SK-N-SH treated with all-trans-retinoic acid at 6 μM for 48 hours (cell line): ENCODE results near the gene BEGAIN.

ENCODE experiments used
- ARNTL ChIP-seq: fragments of 450-650 bp; formaldehyde crosslinking; IDR thresholded peaks from 2 replicates; pipeline ENCODE4 v1.5.0; 2020; ENCODE audit warnings: low read depth, mild to moderate bottlenecking, moderate library complexity, borderline replicate concordance
- ESRRG ChIP-seq: fragments of 250-450 bp; sonication (Bioruptor Pico); IDR thresholded peaks from 2 replicates; pipeline ENCODE4 v1.6.1; 2021; ENCODE audit warnings: mild to moderate bottlenecking
- POU6F1 ChIP-seq: fragments of 250-450 bp; sonication (Bioruptor Pico); IDR thresholded peaks from 2 replicates; pipeline ENCODE4 v1.8.0; 2021; ENCODE audit warnings: low read depth, mild to moderate bottlenecking, moderate library complexity, borderline replicate concordance
- RARB ChIP-seq: fragments of 250-450 bp; sonication (Bioruptor Pico); IDR thresholded peaks from 2 replicates; pipeline ENCODE4 v1.8.0; 2021; ENCODE audit warnings: mild to moderate bottlenecking, moderate library complexity
- SNAI2 ChIP-seq: fragments of 250-450 bp; sonication (Bioruptor Pico); IDR thresholded peaks from 2 replicates; pipeline ENCODE4 v1.5.0; 2020; ENCODE audit warnings: mild to moderate bottlenecking, moderate library complexity
- ZNF8 ChIP-seq: fragments of 450-650 bp; formaldehyde crosslinking; IDR thresholded peaks from 2 replicates; pipeline ENCODE4 v1.5.0; 2020; ENCODE audit warnings: mild to moderate bottlenecking, moderate library complexity
- TF ChIP-seq, protein P1 (sequence below): fragments of 250-450 bp; sonication (Bioruptor Pico); IDR thresholded peaks from 2 replicates; pipeline ENCODE4 v1.8.0; 2020; ENCODE audit warnings: mild to moderate bottlenecking, moderate library complexity, borderline replicate concordance

- TF ChIP-seq POU6F1 (CRISPR knock-in tag) (no peak), ARNTL (CRISPR knock-in tag) (no peak), ESRRG (CRISPR knock-in tag) (no peak), ZNF8 (no peak), SNAI2 (CRISPR knock-in tag) (no peak), RARB (no peak)
- TF ChIP-seq, protein P1, sequence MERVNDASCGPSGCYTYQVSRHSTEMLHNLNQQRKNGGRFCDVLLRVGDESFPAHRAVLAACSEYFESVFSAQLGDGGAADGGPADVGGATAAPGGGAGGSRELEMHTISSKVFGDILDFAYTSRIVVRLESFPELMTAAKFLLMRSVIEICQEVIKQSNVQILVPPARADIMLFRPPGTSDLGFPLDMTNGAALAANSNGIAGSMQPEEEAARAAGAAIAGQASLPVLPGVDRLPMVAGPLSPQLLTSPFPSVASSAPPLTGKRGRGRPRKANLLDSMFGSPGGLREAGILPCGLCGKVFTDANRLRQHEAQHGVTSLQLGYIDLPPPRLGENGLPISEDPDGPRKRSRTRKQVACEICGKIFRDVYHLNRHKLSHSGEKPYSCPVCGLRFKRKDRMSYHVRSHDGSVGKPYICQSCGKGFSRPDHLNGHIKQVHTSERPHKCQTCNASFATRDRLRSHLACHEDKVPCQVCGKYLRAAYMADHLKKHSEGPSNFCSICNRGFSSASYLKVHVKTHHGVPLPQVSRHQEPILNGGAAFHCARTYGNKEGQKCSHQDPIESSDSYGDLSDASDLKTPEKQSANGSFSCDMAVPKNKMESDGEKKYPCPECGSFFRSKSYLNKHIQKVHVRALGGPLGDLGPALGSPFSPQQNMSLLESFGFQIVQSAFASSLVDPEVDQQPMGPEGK = no peak
Observed at GRCh38 chr14:100561005-100561404, 26.2 kb downstream of the BEGAIN start.
